H9 (cell line): Measurements from ENCODE around the gene PIAS2. TPM values are rescaled to one million over a fixed set of nuclear protein-coding genes. Genes with fewer than 3 reads are reported as not detected.

Experiments
- DNase-seq: peaks from one replicate; pipeline ENCODE4 v3.0.0-alpha.2; 2017
- H2AFZ ChIP-seq: one replicate; pipeline ENCODE4 v1.6.1; 2013; ENCODE audit warnings: mild to moderate bottlenecking, low read length, control low read depth, moderate library complexity
- H2AK5ac ChIP-seq: 2 replicates; pipeline ENCODE4 v1.6.1; 2013; ENCODE audit warnings: low read length, control low read depth, mixed read lengths; ENCODE audit not compliant: insufficient read length
- H2BK120ac ChIP-seq: one replicate; pipeline ENCODE4 v1.6.1; 2013; ENCODE audit warnings: low read depth, mild to moderate bottlenecking, low read length, control low read depth, inconsistent platforms; ENCODE audit not compliant: poor library complexity, severe bottlenecking
- H2BK12ac ChIP-seq: 2 replicates; pipeline ENCODE4 v1.6.1; 2013; ENCODE audit warnings: low read length, control low read depth, mixed read lengths, low read depth; ENCODE audit not compliant: insufficient read length
- H2BK15ac ChIP-seq: 2 replicates; pipeline ENCODE4 v1.6.1; 2013; ENCODE audit warnings: low read depth, low read length, control low read depth
- H2BK20ac ChIP-seq: one replicate; pipeline ENCODE4 v1.6.1; 2013; ENCODE audit warnings: low read depth, mild to moderate bottlenecking, low read length, control low read depth, inconsistent platforms; ENCODE audit not compliant: poor library complexity, severe bottlenecking
- H2BK5ac ChIP-seq: 2 replicates; pipeline ENCODE4 v1.6.1; 2013; ENCODE audit warnings: low read length, control low read depth, mixed read lengths; ENCODE audit not compliant: insufficient read length
- H3K14ac ChIP-seq: 2 replicates; pipeline ENCODE4 v1.6.1; 2013; ENCODE audit warnings: low read length, control low read depth; ENCODE audit not compliant: insufficient read depth
- H3K18ac ChIP-seq: 2 replicates; pipeline ENCODE4 v1.6.1; 2013; ENCODE audit warnings: low read depth, mild to moderate bottlenecking, mixed read lengths, low read length, control low read depth; ENCODE audit not compliant: insufficient read length
- H3K23ac ChIP-seq: 2 replicates; pipeline ENCODE4 v1.6.1; 2013; ENCODE audit warnings: low read length, control low read depth, mixed read lengths, low read depth; ENCODE audit not compliant: insufficient read length
- H3K23me2 ChIP-seq: 2 replicates; pipeline ENCODE4 v1.6.1; 2013; ENCODE audit warnings: low read depth, mild to moderate bottlenecking, mixed read lengths, low read length, control low read depth; ENCODE audit not compliant: insufficient read length, poor library complexity, severe bottlenecking
- H3K27ac ChIP-seq: 2 replicates; pipeline ENCODE4 v1.5.1; 2013; ENCODE audit warnings: low read length, control low read depth, mixed read lengths, low read depth; ENCODE audit not compliant: insufficient read length
- H3K27me3 ChIP-seq: 2 replicates; pipeline ENCODE4 v1.6.1; 2013; ENCODE audit warnings: low read length, control low read depth, inconsistent platforms; ENCODE audit not compliant: insufficient read depth
- H3K4ac ChIP-seq: 2 replicates; pipeline ENCODE4 v1.6.1; 2013; ENCODE audit warnings: low read depth, mild to moderate bottlenecking, control low read depth, inconsistent platforms, low read length, moderate library complexity
- H3K4me1 ChIP-seq: 2 replicates; pipeline ENCODE4 v1.6.1; 2013; ENCODE audit warnings: low read length, control low read depth, inconsistent platforms; ENCODE audit not compliant: insufficient read depth
- H3K4me2 ChIP-seq: 2 replicates; pipeline ENCODE4 v1.6.1; 2013; ENCODE audit warnings: low read length, control low read depth, mixed read lengths; ENCODE audit not compliant: insufficient read length, insufficient read depth
- H3K56ac ChIP-seq: 2 replicates; pipeline ENCODE4 v1.6.1; 2013; ENCODE audit warnings: low read depth, mild to moderate bottlenecking, mixed read lengths, low read length, control low read depth; ENCODE audit not compliant: insufficient read length
- H3K79me1 ChIP-seq: 2 replicates; pipeline ENCODE4 v1.6.1; 2013; ENCODE audit warnings: low read depth, mild to moderate bottlenecking, moderate library complexity, low read length, control low read depth, inconsistent platforms; ENCODE audit not compliant: insufficient read depth, poor library complexity, severe bottlenecking
- H3K79me2 ChIP-seq: 2 replicates; pipeline ENCODE4 v1.6.1; 2013; ENCODE audit warnings: low read length, control low read depth, inconsistent platforms; ENCODE audit not compliant: insufficient read depth
- H3K9ac ChIP-seq: 2 replicates; pipeline ENCODE4 v1.6.1; 2013; ENCODE audit warnings: low read length, control low read depth, mixed read lengths; ENCODE audit not compliant: insufficient read length; ENCODE audit errors: extremely low read depth
- H3K9me3 ChIP-seq: one replicate; pipeline ENCODE4 v1.6.1; 2013; ENCODE audit warnings: low read depth, low read length, inconsistent platforms; ENCODE audit not compliant: control insufficient read depth
- H3T11ph ChIP-seq: one replicate; pipeline ENCODE4 v1.6.1; 2013; ENCODE audit warnings: mild to moderate bottlenecking, low read length, control low read depth, inconsistent platforms
- H4K20me1 ChIP-seq: one replicate; pipeline ENCODE4 v1.6.1; 2013; ENCODE audit not compliant: control insufficient read depth, insufficient read length, insufficient read depth
- H4K5ac ChIP-seq: 2 replicates; pipeline ENCODE4 v1.6.1; 2013; ENCODE audit warnings: low read depth, mild to moderate bottlenecking, mixed read lengths, low read length, control low read depth; ENCODE audit not compliant: insufficient read length
- H4K8ac ChIP-seq: replicated peaks from 2 replicates; pipeline ENCODE4 v1.6.1; 2013; ENCODE audit warnings: low read length, control low read depth, mixed read lengths, low read depth; ENCODE audit not compliant: insufficient read length
- H4K91ac ChIP-seq: 2 replicates; pipeline ENCODE4 v1.6.1; 2013; ENCODE audit warnings: low read depth, mild to moderate bottlenecking, moderate library complexity, mixed read lengths, low read length, control low read depth; ENCODE audit not compliant: insufficient read length
- H3K27ac Mint-ChIP-seq, 3 experiments: 2 replicates in 2 of 3; 3 replicates in 1 of 3; pipeline ENCODE4 v1.8.0; 2020 to 2021; ENCODE audit warnings: mixed read lengths in 3 of 3, mild to moderate bottlenecking in 1 of 3, moderate library complexity in 1 of 3
- H3K27me3 Mint-ChIP-seq: 2 replicates; pipeline ENCODE4 v1.8.0; 2021; ENCODE audit warnings: low read depth, mild to moderate bottlenecking, moderate library complexity, mixed read lengths
- H3K36me3 Mint-ChIP-seq, 3 experiments: 2 replicates in 2 of 3; 3 replicates in 1 of 3; pipeline ENCODE4 v1.8.0; 2020 to 2021; ENCODE audit warnings: low read depth in 3 of 3, mixed read lengths in 3 of 3; ENCODE audit not compliant: insufficient read depth in 1 of 3
- H3K4me1 Mint-ChIP-seq, 2 experiments: 2 replicates each; pipeline ENCODE4 v1.8.0; 2020; ENCODE audit warnings: mixed read lengths in 2 of 2
- H3K4me3 Mint-ChIP-seq, 2 experiments: 2 replicates in 1 of 2; 3 replicates in 1 of 2; pipeline ENCODE4 v1.8.0; 2020 to 2021; ENCODE audit warnings: mild to moderate bottlenecking in 2 of 2, mixed read lengths in 2 of 2, moderate library complexity in 1 of 2
- H3K9me3 Mint-ChIP-seq, 2 experiments: 2 replicates in 1 of 2; 3 replicates in 1 of 2; pipeline ENCODE4 v1.8.0; 2020; ENCODE audit warnings: mild to moderate bottlenecking in 2 of 2, mixed read lengths in 2 of 2, moderate library complexity in 1 of 2
- WGBS: extraction: QIAGEN DNeasy Blood & Tissue Kit; methylation state at CpG from one replicate; pipeline ENCODE4 v1.1.7; 2013; ENCODE audit warnings: missing lambda C conversion rate, low lambda C conversion rate, mixed read lengths; ENCODE audit not compliant: insufficient read length; ENCODE audit errors: extremely low coverage; 5-methylcytosine and 5-hydroxymethylcytosine counted together
- total RNA-seq: library from RNA; stranded (reverse); gene quantifications from 2 replicates; pipeline ENCODE4 v1.2.1, GENCODE V29; 2021
- TF ChIP-seq, protein P1 (sequence below): fragments of 200-600 bp; sonication (generic); conservative IDR thresholded peaks from 3 replicates; pipeline ENCODE4 v1.8.0; 2021; ENCODE audit warnings: antibody characterized with exemption, mild to moderate bottlenecking

Gene PIAS2
- total RNA-seq, 1 experiment from 2014 or later = 58.4 TPM

GRCh38 chr18:46829947-46830346 is 87.4 kb downstream of the PIAS2 start:
- Histone ChIP-seq H4K91ac (no peak overlapping the region), H3K79me1 (no peaks in the 10 kb centered on the region), H3K9me3 (no peaks in the 10 kb centered on the region), H4K20me1 (no peaks in the 10 kb centered on the region), H2BK15ac (no peak overlapping the region), H3K14ac (no peak overlapping the region), H2BK5ac (no peak overlapping the region), H3K18ac (no peak overlapping the region), H3T11ph (no peak overlapping the region), H3K79me2 (no peaks in the 10 kb centered on the region), H2BK12ac (no peak overlapping the region), H4K5ac (no peak overlapping the region), H3K27me3 (no peaks in the 10 kb centered on the region), H2BK20ac (no peak overlapping the region), H2AFZ (no peak overlapping the region), H3K4ac (no peak overlapping the region), H3K23me2 (no peaks in the 10 kb centered on the region), H2AK5ac (no peak overlapping the region), H3K4me1 (no peaks in the 10 kb centered on the region), H3K23ac (no peak overlapping the region), H2BK120ac (no peak overlapping the region), H3K9ac (no peak overlapping the region), H3K27ac (no peak overlapping the region), H4K8ac (no peak overlapping the region), H3K56ac (no peak overlapping the region), H3K4me2 (no peak overlapping the region)
- Mint-ChIP-seq H3K27me3 (no peaks in the 10 kb centered on the region), H3K4me3 (no peak overlapping the region), H3K9me3 (no peaks in the 10 kb centered on the region), H3K36me3 (peaks cover 8 to 48% (median 47%) of the 10 kb centered on the region in 3 experiments), H3K4me1 (no peaks in the 10 kb centered on the region), H3K27ac (no peak overlapping the region)
- TF ChIP-seq, protein P1, sequence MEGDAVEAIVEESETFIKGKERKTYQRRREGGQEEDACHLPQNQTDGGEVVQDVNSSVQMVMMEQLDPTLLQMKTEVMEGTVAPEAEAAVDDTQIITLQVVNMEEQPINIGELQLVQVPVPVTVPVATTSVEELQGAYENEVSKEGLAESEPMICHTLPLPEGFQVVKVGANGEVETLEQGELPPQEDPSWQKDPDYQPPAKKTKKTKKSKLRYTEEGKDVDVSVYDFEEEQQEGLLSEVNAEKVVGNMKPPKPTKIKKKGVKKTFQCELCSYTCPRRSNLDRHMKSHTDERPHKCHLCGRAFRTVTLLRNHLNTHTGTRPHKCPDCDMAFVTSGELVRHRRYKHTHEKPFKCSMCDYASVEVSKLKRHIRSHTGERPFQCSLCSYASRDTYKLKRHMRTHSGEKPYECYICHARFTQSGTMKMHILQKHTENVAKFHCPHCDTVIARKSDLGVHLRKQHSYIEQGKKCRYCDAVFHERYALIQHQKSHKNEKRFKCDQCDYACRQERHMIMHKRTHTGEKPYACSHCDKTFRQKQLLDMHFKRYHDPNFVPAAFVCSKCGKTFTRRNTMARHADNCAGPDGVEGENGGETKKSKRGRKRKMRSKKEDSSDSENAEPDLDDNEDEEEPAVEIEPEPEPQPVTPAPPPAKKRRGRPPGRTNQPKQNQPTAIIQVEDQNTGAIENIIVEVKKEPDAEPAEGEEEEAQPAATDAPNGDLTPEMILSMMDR = peak; percentile 48; the same call in 2 of the 3 replicates
- DNase-seq = no peak
- 100% methylated on average over 1 of the region's 1 CpG for WGBS
